Measurements from ENCODE around the gene EGFL7.
A peak's percentile ranks its signal among the peaks of the same experiment; 100 is the strongest.

The EGFL7 gene

DNA sequence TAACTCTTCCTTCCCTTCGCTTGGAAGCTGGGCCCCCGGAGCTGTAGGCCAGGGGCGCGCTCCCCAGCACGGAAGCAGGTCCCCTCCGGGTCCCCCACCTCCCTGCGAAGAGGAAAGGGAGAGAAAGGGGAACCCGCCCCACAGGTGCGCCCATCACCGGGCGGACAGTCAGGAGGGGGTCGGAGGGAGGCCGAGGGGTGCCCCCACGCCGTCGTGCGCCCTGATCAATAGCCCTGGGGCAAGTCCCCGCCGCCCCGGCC is 23.7 kb downstream of the EGFL7 start:
- H4K91ac ChIP-seq (ENCODE audit: low read depth, low read length, poor library complexity) = no peak overlapping the region
- H3K36me3 ChIP-seq (replicated peaks in 1 of 2; ENCODE audit: control insufficient read depth in 2 of 2, insufficient read depth in 2 of 2, low read length in 2 of 2) = no peaks in the 10 kb centered on the region
- no peak overlapping the region for H3K4ac ChIP-seq (ENCODE audit: low read length)
- WGBS, 2 donors (ENCODE audit: extremely low coverage in 2 of 2, insufficient read length in 2 of 2, insufficient replicate concordance in 1 of 2) = no CpG with 5 or more reads among the region's 20 CpGs
- peak overlapping the region; percentile 77 for H3K9ac ChIP-seq (ENCODE audit: low read depth, low read length, poor library complexity)
- peaks cover 13% of the 10 kb centered on the region in 2 donors for H3K4me1 ChIP-seq (ENCODE audit: control insufficient read depth in 2 of 2, insufficient read depth in 1 of 2, low read depth in 1 of 2, low read length in 2 of 2)
- H3K9me3 ChIP-seq (replicated peaks in 1 of 2; ENCODE audit: control insufficient read depth in 2 of 2, insufficient read depth in 1 of 2, low read depth in 1 of 2, low read length in 2 of 2) = no peaks in the 10 kb centered on the region
- H2BK15ac ChIP-seq (ENCODE audit: low read length) = no peak overlapping the region
- H2BK12ac ChIP-seq (ENCODE audit: low read length) = no peak overlapping the region
- no peaks in the 10 kb centered on the region for H3K79me1 ChIP-seq (ENCODE audit: low read depth, low read length)
- H3K4me2 ChIP-seq (ENCODE audit: insufficient read depth, low read length, poor library complexity, severe bottlenecking) = peak overlapping the region; percentile 97
- H3K23ac ChIP-seq (ENCODE audit: low read depth, low read length, poor library complexity) = peak overlapping the region; percentile 73
- H3K27ac ChIP-seq (replicated peaks; ENCODE audit: low read length) = no peak overlapping the region
- peak overlapping the region; percentile 92 for H2AK5ac ChIP-seq (ENCODE audit: low read depth, low read length)
- no peak overlapping the region for H4K8ac ChIP-seq (ENCODE audit: low read depth, low read length)
- peak overlapping the region; percentile 52 to 82 for H3K4me3 ChIP-seq (ENCODE audit: low read length in 2 of 2)
- no peak for DNase-seq (ENCODE audit: low spot score)
- H2BK5ac ChIP-seq (ENCODE audit: low read length) = peak overlapping the region; percentile 82
- no peak overlapping the region for H2BK120ac ChIP-seq (ENCODE audit: low read depth, low read length)
- peak overlapping the region; percentile 82 for H3K14ac ChIP-seq (ENCODE audit: low read length)
- H2AFZ ChIP-seq (ENCODE audit: low read length) = peak overlapping the region; percentile 94
- H3K27me3 ChIP-seq (ENCODE audit: control insufficient read depth in 3 of 3, insufficient read depth in 3 of 3, low read depth in 1 of 3, low read length in 3 of 3) = peaks cover 8 to 60% (median 46%) of the 10 kb centered on the region in 3 experiments
- H3K18ac ChIP-seq (ENCODE audit: low read length) = peak overlapping the region; percentile 90

DNA sequence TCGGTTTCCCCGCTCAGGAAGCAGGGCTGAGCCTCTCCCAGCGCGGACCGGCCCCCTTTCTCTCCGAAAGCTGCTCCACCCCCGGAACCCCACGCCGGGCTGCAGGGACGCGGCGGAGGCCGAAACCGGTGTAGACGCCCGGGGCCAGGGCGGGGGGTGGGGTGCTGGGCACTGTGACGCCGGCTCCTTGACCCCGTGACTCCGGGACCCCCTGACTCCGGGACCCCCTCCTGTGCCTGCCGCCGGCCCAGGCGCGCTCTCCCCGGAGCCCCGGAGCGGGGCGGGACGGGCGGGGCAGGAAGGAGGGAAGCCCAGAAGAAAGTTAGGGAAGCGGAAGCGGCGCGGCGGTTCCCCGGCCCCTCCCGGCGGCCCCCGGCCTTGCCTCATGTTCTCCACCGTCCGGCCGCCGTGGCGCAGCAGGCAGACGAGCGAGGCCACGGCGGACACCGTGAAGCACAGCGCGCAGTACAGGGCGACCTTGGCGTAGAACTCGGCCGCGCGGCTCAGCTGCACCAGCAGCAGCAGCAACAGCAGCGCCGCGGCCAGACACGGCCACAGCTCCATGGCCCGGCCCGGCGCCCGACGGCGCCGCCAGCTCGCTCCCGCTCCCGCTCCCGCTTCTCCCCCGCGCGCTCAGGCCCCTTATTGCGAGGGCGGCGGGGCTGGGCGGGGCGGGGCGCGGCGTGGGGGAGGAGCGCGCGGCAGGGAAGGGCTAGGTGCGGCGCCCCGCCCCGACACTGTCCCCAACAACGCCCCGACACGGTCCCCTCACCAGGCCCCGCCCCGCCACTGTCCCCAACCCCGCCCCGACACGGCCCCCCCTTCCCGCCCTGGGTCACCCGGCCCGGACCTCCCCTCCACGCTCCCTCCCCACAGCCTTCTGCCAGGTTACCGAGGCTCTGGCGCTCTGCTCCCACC is 24.3 kb downstream of the EGFL7 start, which contains the start of gene AGPAT2:
Gene AGPAT2, minus strand, starts transcription at position 664 of the 918 bp plus-strand sequence. Its CDS starts 100 bp downstream, at position 564.
- Histone ChIP-seq H3K27ac (replicated peaks; ENCODE audit: low read length) (no peak within 1 kb of the TSS), H3K23ac (ENCODE audit: low read depth, low read length, poor library complexity) (peak within 1 kb of the TSS; percentile 95), H3K4me2 (ENCODE audit: insufficient read depth, low read length, poor library complexity, severe bottlenecking) (peak within 1 kb of the TSS; percentile 97), H2AK5ac (ENCODE audit: low read depth, low read length) (peak within 1 kb of the TSS; percentile 92), H2BK15ac (ENCODE audit: low read length) (peak within 1 kb of the TSS; percentile 59), H3K4me1 (ENCODE audit: control insufficient read depth in 2 of 2, insufficient read depth in 1 of 2, low read depth in 1 of 2, low read length in 2 of 2) (peaks cover 17 to 19% of the 10 kb centered on the region in 2 donors), H3K14ac (ENCODE audit: low read length) (peak within 1 kb of the TSS; percentile 82), H2BK120ac (ENCODE audit: low read depth, low read length) (no peak within 1 kb of the TSS), H3K18ac (ENCODE audit: low read length) (peak within 1 kb of the TSS; percentile 94), H2BK5ac (ENCODE audit: low read length) (peak within 1 kb of the TSS; percentile 82), H2BK12ac (ENCODE audit: low read length) (peak within 1 kb of the TSS; percentile 50), H3K4me3 (ENCODE audit: low read length in 2 of 2) (peak within 1 kb of the TSS; percentile 52 to 82), H3K4ac (ENCODE audit: low read length) (no peak within 1 kb of the TSS), H4K8ac (ENCODE audit: low read depth, low read length) (no peak within 1 kb of the TSS), H3K79me1 (ENCODE audit: low read depth, low read length) (peaks cover 3% of the 10 kb centered on the region), H2AFZ (ENCODE audit: low read length) (peak within 1 kb of the TSS; percentile 94), H3K36me3 (replicated peaks in 1 of 2; ENCODE audit: control insufficient read depth in 2 of 2, insufficient read depth in 2 of 2, low read length in 2 of 2) (no peaks in the 10 kb centered on the region), H3K27me3 (ENCODE audit: control insufficient read depth in 3 of 3, insufficient read depth in 3 of 3, low read depth in 1 of 3, low read length in 3 of 3) (peaks cover 8 to 66% (median 46%) of the 10 kb centered on the region in 3 experiments), H3K9ac (ENCODE audit: low read depth, low read length, poor library complexity) (peak within 1 kb of the TSS; percentile 77), H3K9me3 (replicated peaks in 1 of 2; ENCODE audit: control insufficient read depth in 2 of 2, insufficient read depth in 1 of 2, low read depth in 1 of 2, low read length in 2 of 2) (no peaks in the 10 kb centered on the region), H4K91ac (ENCODE audit: low read depth, low read length, poor library complexity) (no peak within 1 kb of the TSS)
- WGBS, 2 donors (ENCODE audit: extremely low coverage in 2 of 2, insufficient read length in 2 of 2, insufficient replicate concordance in 1 of 2) = no CpG with 5 or more reads among the region's 106 CpGs
- no peak for DNase-seq (ENCODE audit: low spot score)

DNA sequence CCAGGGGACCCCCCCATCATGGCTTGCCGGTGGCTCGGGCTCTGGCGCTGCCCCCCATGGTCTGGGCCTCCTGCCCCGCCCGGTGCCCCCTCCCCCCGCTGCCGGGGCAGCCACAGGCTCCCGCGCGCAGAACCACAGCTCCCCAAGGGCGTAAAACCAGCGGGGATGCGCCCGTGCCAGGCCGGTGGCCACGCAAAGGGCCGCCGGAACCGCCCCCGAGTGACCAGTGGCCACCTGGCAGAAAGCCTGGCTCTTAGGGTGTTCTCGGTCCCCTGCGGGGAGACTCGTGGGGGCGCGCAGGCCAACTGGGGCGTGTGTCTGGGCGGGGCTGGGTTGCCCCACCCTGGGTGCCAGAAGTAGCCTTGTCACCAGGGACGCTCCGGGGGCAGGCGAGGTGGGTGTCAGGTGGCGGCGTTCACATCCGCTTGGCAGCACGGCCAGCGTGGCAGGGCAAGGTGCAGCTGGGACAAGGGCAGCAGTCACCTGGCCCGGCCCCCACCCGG is 25.1 kb downstream of the EGFL7 start:
- Histone ChIP-seq H3K9ac (ENCODE audit: low read depth, low read length, poor library complexity) (peak overlapping the region; percentile 15), H3K27me3 (ENCODE audit: control insufficient read depth in 3 of 3, insufficient read depth in 3 of 3, low read depth in 1 of 3, low read length in 3 of 3) (peaks cover 8 to 72% (median 46%) of the 10 kb centered on the region in 3 experiments), H3K79me1 (ENCODE audit: low read depth, low read length) (peaks cover 3% of the 10 kb centered on the region), H3K23ac (ENCODE audit: low read depth, low read length, poor library complexity) (peak overlapping the region; percentile 81), H2AK5ac (ENCODE audit: low read depth, low read length) (no peak overlapping the region), H2AFZ (ENCODE audit: low read length) (no peak overlapping the region), H3K18ac (ENCODE audit: low read length) (peak overlapping the region; percentile 48), H4K91ac (ENCODE audit: low read depth, low read length, poor library complexity) (no peak overlapping the region), H3K27ac (replicated peaks; ENCODE audit: low read length) (no peak overlapping the region), H2BK12ac (ENCODE audit: low read length) (peak overlapping the region; percentile 50), H3K4me1 (ENCODE audit: control insufficient read depth in 2 of 2, insufficient read depth in 1 of 2, low read depth in 1 of 2, low read length in 2 of 2) (peaks cover 17 to 19% of the 10 kb centered on the region in 2 donors), H3K36me3 (replicated peaks in 1 of 2; ENCODE audit: control insufficient read depth in 2 of 2, insufficient read depth in 2 of 2, low read length in 2 of 2) (no peaks in the 10 kb centered on the region), H2BK15ac (ENCODE audit: low read length) (peak overlapping the region; percentile 59), H3K4me2 (ENCODE audit: insufficient read depth, low read length, poor library complexity, severe bottlenecking) (peak overlapping the region; percentile 33), H3K9me3 (replicated peaks in 1 of 2; ENCODE audit: control insufficient read depth in 2 of 2, insufficient read depth in 1 of 2, low read depth in 1 of 2, low read length in 2 of 2) (no peaks in the 10 kb centered on the region), H3K4ac (ENCODE audit: low read length) (no peak overlapping the region), H3K4me3 (ENCODE audit: low read length in 2 of 2) (no peak overlapping the region), H2BK120ac (ENCODE audit: low read depth, low read length) (no peak overlapping the region), H3K14ac (ENCODE audit: low read length) (peak overlapping the region; percentile 75), H2BK5ac (ENCODE audit: low read length) (no peak overlapping the region), H4K8ac (ENCODE audit: low read depth, low read length) (no peak overlapping the region)
- no CpG with 5 or more reads among the region's 37 CpGs for WGBS, 2 donors (ENCODE audit: extremely low coverage in 2 of 2, insufficient read length in 2 of 2, insufficient replicate concordance in 1 of 2)
- no peak for DNase-seq (ENCODE audit: low spot score)

Data from neuronal stem cell (in vitro differentiated cells).